Muscle of leg (tissue), 11 donors: ENCODE data around the gene HSPB6. TPM values are rescaled to one million over a fixed set of nuclear protein-coding genes. Genes with fewer than 3 reads are reported as not detected.

Experiments
- DNase-seq: peaks from one replicate; pipeline ENCODE4 v3.0.0; 2013
- H3K27ac ChIP-seq: one replicate; pipeline ENCODE4 v1.5.1; 2013; ENCODE audit warnings: mild to moderate bottlenecking, low read length, control low read depth
- H3K27me3 ChIP-seq: one replicate; pipeline ENCODE4 v1.6.1; 2013; ENCODE audit warnings: low read length; ENCODE audit not compliant: control insufficient read depth, insufficient read depth
- H3K36me3 ChIP-seq: one replicate; pipeline ENCODE4 v1.6.1; 2013; ENCODE audit warnings: low read length; ENCODE audit not compliant: control insufficient read depth, insufficient read depth
- H3K4me1 ChIP-seq: one replicate; pipeline ENCODE4 v1.6.1; 2013; ENCODE audit warnings: low read length; ENCODE audit not compliant: control insufficient read depth, insufficient read depth
- H3K4me3 ChIP-seq: one replicate; pipeline ENCODE4 v1.5.1; 2013; ENCODE audit warnings: low read length, control low read depth
- H3K9me3 ChIP-seq: replicated peaks from 2 replicates; pipeline ENCODE4 v1.6.1; 2013; ENCODE audit warnings: low read depth, low read length; ENCODE audit not compliant: control insufficient read depth
- WGBS: methylation state at CpG from one replicate; pipeline ENCODE4 v1.1.5; 2013; ENCODE audit warnings: missing lambda C conversion rate; ENCODE audit not compliant: insufficient coverage; 5-methylcytosine and 5-hydroxymethylcytosine counted together
- polyA plus RNA-seq, 8 donors: library from polyadenylated mRNA; unstranded; fragments of 120-200 nt; gene quantifications; one replicate each; pipeline versions ENCODE4 v1.2.1 to v1.2.3, GENCODE V29; 2013; ENCODE audit warnings: inconsistent platforms in 1 of 8, low replicate concordance in 1 of 8; ENCODE audit not compliant: insufficient read length in 8 of 8, insufficient read depth in 1 of 8
- total RNA-seq: library from RNA; stranded (reverse); fragments of 120-200 nt; gene quantifications from one replicate; pipeline ENCODE4 v1.2.4, GENCODE V29; 2013

The HSPB6 gene
- total and polyA plus RNA-seq, 9 donors: 46.7 to 741 (median 466) TPM

DNA sequence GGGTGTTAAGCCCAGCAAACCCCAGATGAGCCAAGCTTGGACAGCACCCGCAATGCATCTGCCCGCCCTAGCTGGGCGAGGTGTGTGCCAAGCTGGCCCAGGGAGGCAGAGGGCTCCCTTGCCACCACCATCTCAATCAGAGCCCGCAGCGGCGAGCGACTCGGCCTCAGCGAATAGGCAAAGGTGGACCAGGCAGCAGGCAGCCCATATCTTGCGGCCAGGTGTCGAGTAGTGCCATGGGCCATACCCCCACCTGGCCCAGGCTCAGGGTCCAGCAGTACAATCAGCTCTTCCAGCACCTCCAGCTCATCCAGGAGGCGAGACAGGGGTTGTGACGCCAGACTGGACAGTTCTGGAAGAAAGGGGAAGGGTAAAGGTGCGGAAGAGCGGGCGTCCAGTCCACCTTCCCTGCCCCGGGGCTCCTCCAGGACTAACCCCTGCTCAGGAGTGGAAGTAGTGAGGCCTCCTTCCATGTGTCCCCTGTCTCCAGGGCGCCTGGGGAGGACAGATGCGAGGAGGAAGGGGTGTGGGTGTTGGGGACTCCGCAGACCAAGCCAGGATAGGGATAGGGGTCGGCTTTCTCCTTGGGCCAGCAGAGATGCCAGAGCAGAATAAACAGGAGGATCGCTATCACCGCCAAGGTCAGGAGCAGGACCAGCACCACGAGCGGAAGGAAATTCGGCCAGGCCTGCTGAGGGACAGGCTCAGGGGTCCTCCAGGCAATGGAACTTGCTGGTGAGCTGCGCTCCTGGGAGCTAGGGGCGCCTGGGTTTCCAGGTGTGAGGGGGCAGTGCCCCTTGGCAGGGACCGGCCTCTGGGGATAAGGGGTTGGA, 17.3 kb downstream of the HSPB6 start:
- Histone ChIP-seq H3K4me1 (peaks cover 31% of the 10 kb centered on the region), H3K36me3 (peaks cover 59% of the 10 kb centered on the region), H3K27me3 (no peaks in the 10 kb centered on the region), H3K4me3 (peak overlapping the region; percentile 69), H3K27ac (no peak overlapping the region), H3K9me3 (no peaks in the 10 kb centered on the region)
- DNase-seq: no peak
- 68% methylated on average over 18 of the region's 29 CpGs for WGBS

DNA sequence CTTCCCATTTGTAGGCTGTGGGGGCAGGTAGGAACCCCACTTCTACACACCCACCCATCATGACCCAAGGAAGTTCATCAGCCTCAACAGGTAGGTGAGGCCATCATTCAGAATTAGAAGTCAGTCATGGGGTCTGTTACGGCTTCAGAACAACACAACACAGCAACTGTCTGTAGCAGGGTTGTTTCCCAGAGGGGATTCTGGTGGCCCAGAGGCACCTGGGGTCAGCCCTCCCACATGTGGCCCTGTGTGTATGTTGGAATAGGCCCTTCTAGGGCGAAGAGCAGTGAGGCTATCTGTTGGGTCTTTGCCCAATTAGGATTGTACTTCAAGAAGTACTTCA, 18.0 kb downstream of the HSPB6 start:
- Histone ChIP-seq H3K36me3 (peaks cover 64% of the 10 kb centered on the region), H3K27ac (no peak overlapping the region), H3K27me3 (no peaks in the 10 kb centered on the region), H3K9me3 (no peaks in the 10 kb centered on the region), H3K4me3 (no peak overlapping the region), H3K4me1 (peaks cover 26% of the 10 kb centered on the region)
- no peak for DNase-seq
- WGBS: 50% methylated on average over 1 of the region's 2 CpGs

DNA sequence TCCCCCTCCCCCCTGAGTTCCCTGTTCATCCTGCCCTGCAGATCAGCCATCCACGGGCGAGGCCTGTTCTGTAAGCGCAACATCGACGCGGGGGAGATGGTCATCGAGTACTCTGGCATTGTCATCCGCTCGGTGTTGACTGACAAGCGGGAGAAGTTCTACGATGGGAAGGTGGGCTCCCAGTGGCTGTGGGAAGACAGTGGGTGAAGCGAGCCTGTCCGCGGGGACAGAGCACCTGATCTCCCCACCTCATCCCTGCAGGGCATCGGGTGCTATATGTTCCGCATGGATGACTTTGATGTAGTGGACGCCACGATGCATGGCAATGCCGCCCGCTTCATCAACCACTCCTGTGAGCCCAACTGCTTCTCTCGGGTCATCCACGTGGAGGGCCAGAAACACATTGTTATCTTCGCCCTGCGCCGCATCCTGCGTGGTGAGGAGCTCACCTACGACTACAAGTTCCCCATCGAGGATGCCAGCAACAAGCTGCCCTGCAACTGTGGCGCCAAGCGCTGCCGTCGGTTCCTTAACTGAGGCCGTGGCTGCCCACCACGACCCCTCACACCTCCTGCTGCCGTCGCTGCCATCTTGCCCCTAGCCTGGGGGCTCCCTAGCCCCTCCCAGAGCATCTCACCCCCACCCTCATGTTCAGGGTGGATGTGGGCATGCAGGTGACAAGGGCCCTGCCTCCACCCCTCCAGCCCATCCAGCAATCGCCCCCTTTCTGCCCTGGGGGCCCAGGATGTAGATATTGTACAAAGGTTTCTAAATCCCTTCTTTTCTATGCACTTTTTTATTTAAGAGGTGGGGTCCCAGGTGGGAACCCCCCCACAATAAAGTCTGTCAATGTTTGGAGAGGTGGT, 18.6 kb downstream of the HSPB6 start:
- no peak for DNase-seq
- Histone ChIP-seq H3K9me3 (no peaks in the 10 kb centered on the region), H3K27ac (no peak overlapping the region), H3K27me3 (no peaks in the 10 kb centered on the region), H3K4me3 (no peak overlapping the region), H3K36me3 (peaks cover 66% of the 10 kb centered on the region), H3K4me1 (peaks cover 23% of the 10 kb centered on the region)
- 92% methylated on average over 26 of the region's 37 CpGs for WGBS

DNA sequence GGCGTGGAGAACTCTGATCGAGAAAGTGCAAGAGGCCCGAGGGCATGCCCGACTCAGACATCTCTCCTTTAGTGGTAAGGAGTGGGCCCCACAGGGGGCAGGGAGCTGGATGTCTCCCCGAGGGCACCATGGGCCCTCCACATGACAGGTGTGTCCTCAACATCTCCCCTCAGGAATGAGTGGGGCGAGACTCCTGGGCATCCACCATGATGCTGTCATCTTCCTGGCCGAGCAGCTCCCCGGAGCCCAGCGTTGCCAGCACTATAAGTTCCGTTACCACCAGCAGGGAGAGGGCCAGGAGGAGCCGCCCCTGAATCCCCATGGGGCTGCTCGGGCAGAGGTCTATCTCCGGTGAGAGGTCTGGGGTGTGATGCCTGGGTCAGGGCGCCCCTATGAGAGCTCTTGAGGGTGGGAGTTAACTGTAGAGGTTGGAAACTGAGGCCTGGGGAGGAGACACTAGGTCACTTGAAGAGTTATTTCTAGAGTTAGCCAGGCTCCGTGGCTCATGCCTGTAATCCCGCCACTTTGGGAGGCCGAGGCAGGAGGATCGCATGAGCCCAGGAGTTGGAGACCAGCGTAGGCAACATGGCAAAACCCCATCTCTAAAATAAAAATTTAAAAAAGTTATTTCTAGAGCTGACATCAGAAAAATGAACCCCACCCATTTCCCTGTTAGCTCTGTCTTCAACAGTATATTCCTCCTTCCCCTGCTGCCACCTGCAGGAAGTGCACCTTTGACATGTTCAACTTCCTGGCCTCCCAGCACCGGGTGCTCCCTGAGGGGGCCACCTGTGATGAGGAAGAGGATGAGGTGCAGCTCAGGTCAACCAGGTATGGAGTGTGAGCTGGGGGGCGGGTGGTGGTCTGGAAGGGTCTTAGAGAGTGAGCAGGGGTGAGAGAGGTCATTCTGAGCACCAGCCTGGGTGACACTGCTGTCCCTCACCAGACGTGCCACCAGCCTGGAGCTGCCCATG, 19.6 kb downstream of the HSPB6 start:
- no peak overlapping the region for H3K27ac ChIP-seq
- peaks cover 66% of the 10 kb centered on the region for H3K36me3 ChIP-seq
- H3K4me3 ChIP-seq: no peak overlapping the region
- no peaks in the 10 kb centered on the region for H3K9me3 ChIP-seq
- H3K4me1 ChIP-seq: peaks cover 21% of the 10 kb centered on the region
- no peaks in the 10 kb centered on the region for H3K27me3 ChIP-seq
- DNase-seq: no peak
- WGBS: 86% methylated on average over 17 of the region's 22 CpGs

DNA sequence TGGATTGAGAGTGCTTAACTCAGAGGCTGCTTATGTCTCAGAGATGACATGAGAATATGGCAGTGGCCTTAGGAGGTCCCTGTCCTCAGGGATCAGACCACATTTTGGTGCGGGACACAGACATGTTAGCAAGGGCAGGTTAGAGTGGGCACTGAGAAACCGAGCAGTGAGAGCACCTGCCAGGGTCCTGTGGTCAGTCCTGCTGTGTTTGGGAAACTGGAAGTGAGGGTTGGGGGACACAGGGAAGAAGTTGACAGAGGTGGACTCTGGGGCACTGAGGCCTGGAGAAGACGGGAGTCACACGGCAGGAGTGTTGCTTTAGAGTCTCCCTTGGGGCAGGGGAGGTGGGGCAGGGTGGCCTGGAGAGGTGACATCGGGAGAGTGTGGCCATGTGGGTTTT, 21.9 kb downstream of the HSPB6 start:
- Histone ChIP-seq H3K4me1 (peaks cover 4% of the 10 kb centered on the region), H3K27ac (no peak overlapping the region), H3K36me3 (peaks cover 87% of the 10 kb centered on the region), H3K27me3 (no peaks in the 10 kb centered on the region), H3K4me3 (no peak overlapping the region), H3K9me3 (no peaks in the 10 kb centered on the region)
- WGBS: 91% methylated on average over 3 of the region's 5 CpGs
- no peak for DNase-seq

DNA sequence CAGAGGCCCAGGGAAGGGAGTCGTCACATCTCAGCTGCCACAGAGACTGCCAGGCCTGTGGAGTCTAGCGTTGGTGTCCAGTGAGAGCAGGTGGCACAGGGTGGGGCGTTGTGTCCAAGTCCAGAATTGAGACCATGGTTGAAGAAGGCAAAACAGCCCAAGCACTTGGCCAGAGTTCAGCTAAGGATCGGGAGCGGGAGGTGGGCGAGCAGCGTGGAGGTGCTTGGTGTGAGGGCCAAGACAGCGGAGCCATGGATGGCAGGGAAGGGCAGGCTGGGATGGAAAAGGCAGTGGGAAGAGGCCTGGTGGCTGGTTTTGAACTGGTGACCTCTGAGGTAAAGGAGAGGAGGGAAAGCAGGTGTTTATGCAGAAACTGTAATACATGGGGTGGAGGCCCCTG, 22.6 kb downstream of the HSPB6 start:
- H3K27ac ChIP-seq: no peak overlapping the region
- no peak for DNase-seq
- 90% methylated on average over 8 of the region's 8 CpGs for WGBS
- H3K4me1 ChIP-seq: no peaks in the 10 kb centered on the region
- no peaks in the 10 kb centered on the region for H3K27me3 ChIP-seq
- H3K36me3 ChIP-seq: peaks cover 92% of the 10 kb centered on the region
- H3K4me3 ChIP-seq: no peak overlapping the region
- no peaks in the 10 kb centered on the region for H3K9me3 ChIP-seq

DNA sequence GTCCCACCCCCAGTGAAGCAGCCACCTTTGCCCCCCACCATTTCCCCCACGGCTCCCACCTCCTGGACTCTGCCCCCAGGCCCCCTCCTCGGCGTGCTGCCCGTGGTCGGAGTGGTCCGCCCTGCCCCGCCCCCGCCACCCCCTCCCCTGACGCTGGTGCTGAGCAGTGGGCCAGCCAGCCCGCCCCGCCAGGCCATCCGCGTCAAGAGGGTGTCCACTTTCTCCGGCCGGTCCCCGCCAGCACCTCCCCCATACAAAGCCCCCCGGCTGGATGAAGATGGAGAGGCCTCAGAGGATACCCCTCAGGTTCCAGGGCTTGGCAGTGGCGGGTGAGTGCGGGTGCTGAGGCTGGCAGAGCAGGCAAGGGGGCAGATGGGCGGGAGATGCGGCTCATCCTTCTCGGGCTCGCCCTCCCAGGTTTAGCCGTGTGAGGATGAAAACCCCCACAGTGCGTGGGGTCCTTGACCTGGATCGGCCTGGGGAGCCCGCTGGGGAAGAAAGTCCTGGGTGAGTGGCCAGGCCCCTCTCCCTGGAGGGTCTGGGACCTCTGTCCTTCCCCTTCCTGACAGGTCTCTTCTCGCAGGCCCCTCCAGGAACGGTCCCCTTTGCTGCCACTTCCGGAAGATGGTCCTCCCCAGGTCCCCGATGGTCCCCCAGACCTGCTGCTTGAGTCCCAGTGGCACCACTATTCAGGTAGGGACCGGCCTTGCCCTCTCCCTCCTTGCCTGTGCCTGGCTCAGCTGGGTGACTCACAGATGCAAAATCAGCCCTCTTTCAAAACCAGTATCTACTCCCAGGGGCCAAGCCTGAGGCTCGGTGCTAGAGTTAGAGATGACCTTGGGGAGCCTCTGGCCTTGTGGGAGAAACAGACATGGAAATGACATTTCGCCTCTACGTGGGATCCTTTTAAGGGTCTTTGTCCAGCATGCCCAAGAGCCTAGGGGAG, 23.4 kb downstream of the HSPB6 start:
- Histone ChIP-seq H3K36me3 (peaks cover 92% of the 10 kb centered on the region), H3K4me3 (no peak overlapping the region), H3K27me3 (no peaks in the 10 kb centered on the region), H3K4me1 (no peaks in the 10 kb centered on the region), H3K9me3 (no peaks in the 10 kb centered on the region), H3K27ac (no peak overlapping the region)
- 89% methylated on average over 22 of the region's 35 CpGs for whole genome bisulfite sequencing
- no peak for DNase-seq

DNA sequence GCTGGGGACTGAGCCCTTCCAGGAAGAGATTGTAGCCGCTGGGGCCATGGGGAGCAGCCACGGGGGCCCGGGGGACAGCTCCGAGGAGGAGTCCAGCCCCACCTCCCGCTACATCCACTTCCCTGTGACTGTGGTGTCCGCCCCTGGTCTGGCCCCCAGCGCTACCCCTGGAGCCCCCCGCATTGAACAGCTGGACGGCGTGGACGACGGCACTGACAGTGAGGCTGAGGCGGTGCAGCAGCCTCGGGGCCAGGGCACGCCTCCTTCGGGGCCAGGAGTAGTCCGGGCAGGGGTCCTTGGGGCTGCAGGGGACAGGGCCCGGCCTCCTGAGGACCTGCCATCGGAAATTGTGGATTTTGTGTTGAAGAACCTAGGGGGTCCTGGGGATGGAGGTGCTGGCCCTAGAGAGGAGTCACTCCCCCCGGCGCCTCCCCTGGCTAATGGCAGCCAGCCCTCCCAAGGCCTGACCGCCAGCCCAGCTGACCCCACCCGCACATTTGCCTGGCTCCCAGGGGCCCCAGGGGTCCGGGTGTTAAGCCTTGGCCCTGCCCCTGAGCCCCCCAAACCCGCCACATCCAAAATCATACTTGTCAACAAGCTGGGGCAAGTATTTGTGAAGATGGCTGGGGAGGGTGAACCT, 24.2 kb downstream of the HSPB6 start:
- H3K4me1 ChIP-seq: no peaks in the 10 kb centered on the region
- WGBS: 79% methylated on average over 21 of the region's 25 CpGs
- DNase-seq: no peak
- H3K36me3 ChIP-seq: peaks cover 92% of the 10 kb centered on the region
- no peak overlapping the region for H3K27ac ChIP-seq
- H3K27me3 ChIP-seq: no peaks in the 10 kb centered on the region
- no peak overlapping the region for H3K4me3 ChIP-seq
- H3K9me3 ChIP-seq: no peaks in the 10 kb centered on the region
